ENCODE results near the gene SCMH1. TPM values are rescaled to one million over a fixed set of nuclear protein-coding genes. Genes with fewer than 3 reads are reported as not detected.

Gene SCMH1
- total RNA-seq, 3 donors from 2014 or later, result 37.0 to 93.4 (median 53.4) TPM

- Histone ChIP-seq H3K4me3 (no peak overlapping the region), H3K36me3 (no peaks in the 10 kb centered on the region), H3K4me1 (no peaks in the 10 kb centered on the region), H3K9me3 (no peaks in the 10 kb centered on the region), H3K27ac (no peak overlapping the region), H3K27me3 (no peaks in the 10 kb centered on the region)
- TF ChIP-seq POLR2A (IDR thresholded peaks at IDR 0.05) (no peak), POLR2AphosphoS5 (IDR thresholded peaks at IDR 0.05) (no peak), CTCF (IDR thresholded peaks at IDR 0.05) (no peak)
- no peak for DNase-seq (ENCODE audit: low spot score in 2 of 2)
- intact Hi-C loops (cut with DNase I; ENCODE audit: low total_unique reads), result no loop called here
These were observed 224.7 kb downstream of the SCMH1 start for GRCh38 chr1:41017141-41018017.

DNA sequence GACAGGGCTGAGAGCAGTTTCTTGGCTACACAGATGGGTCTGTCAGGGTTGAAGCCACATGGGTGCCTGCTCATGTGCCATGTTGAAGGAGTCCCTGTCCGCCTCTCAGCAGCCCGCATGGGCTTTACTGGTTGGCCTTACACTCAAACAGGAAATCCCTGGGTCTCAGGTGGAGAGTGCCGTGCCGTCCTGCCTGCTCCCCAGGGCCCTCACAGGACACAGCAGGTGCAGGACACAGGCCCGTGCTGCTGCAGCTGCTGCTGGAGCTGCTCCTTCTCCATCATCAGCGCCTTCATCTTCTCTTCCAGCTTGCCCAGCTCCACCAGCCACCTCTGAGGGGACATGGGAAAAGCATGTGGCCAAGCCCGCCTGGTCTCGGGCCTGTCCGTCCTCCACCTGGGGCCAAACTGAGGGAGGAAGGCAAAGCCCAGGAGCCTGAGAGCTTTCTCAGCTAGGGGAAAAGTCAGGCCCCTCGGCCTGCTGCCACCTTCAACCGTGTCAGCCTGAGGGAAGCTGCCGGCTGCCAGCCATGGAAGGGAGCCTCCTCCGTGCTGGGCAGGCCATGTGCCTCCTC is 226.1 kb downstream of the SCMH1 start:
- Histone ChIP-seq H3K27me3 (no peaks in the 10 kb centered on the region), H3K4me3 (no peak overlapping the region), H3K27ac (no peak overlapping the region), H3K4me1 (no peaks in the 10 kb centered on the region), H3K9me3 (no peaks in the 10 kb centered on the region), H3K36me3 (no peaks in the 10 kb centered on the region)
- no peak for TF ChIP-seq POLR2A (IDR thresholded peaks at IDR 0.05)
- no peak for TF ChIP-seq CTCF (IDR thresholded peaks at IDR 0.05)
- no peak for TF ChIP-seq POLR2AphosphoS5 (IDR thresholded peaks at IDR 0.05)
- no peak for DNase-seq (ENCODE audit: low spot score in 2 of 2)
- intact Hi-C loops (cut with DNase I; ENCODE audit: low total_unique reads), result no loop called here

GRCh38 chr1:41015281-41015896 is 226.7 kb downstream of the SCMH1 start:
- Histone ChIP-seq H3K9me3 (no peaks in the 10 kb centered on the region), H3K4me3 (no peak overlapping the region), H3K4me1 (no peaks in the 10 kb centered on the region), H3K27me3 (no peaks in the 10 kb centered on the region), H3K27ac (no peak overlapping the region), H3K36me3 (no peaks in the 10 kb centered on the region)
- intact Hi-C loops (cut with DNase I; ENCODE audit: low total_unique reads), result no loop called here
- TF ChIP-seq POLR2AphosphoS5 (IDR thresholded peaks at IDR 0.05), result no peak
- no peak for TF ChIP-seq POLR2A (IDR thresholded peaks at IDR 0.05)
- no peak for TF ChIP-seq CTCF (IDR thresholded peaks at IDR 0.05)
- no peak for DNase-seq (ENCODE audit: low spot score in 2 of 2)

DNA sequence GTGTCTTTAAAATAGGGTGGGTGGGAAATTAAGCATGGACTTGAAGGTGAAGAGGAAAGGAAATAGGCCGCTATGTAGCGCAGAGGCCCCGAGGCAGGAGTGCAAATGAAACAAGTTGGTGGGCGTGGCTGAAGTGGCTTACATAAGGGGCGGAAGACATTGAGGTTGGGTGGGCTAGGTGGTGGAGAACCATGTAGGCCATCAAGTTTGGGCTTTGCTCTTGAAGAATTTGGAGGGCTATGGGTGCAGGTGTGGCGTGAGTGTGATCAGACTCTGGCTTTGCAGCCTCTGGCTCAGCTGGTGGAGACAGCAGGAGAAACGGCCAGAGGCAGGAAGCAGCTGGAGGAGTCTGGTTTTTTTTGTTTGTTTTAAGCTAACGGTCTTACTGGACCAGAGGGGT is 227.2 kb downstream of the SCMH1 start:
- intact Hi-C loops (cut with DNase I; ENCODE audit: low total_unique reads), result no loop called here
- Histone ChIP-seq H3K4me1 (no peaks in the 10 kb centered on the region), H3K27ac (no peak overlapping the region), H3K27me3 (no peaks in the 10 kb centered on the region), H3K9me3 (no peaks in the 10 kb centered on the region), H3K36me3 (no peaks in the 10 kb centered on the region), H3K4me3 (no peak overlapping the region)
- DNase-seq (ENCODE audit: low spot score in 2 of 2), result no peak
- no peak for TF ChIP-seq POLR2A (IDR thresholded peaks at IDR 0.05)
- TF ChIP-seq POLR2AphosphoS5 (IDR thresholded peaks at IDR 0.05), result no peak
- no peak for TF ChIP-seq CTCF (IDR thresholded peaks at IDR 0.05)

GRCh38 chr1:41013796-41014195 is 228.3 kb downstream of the SCMH1 start:
- TF ChIP-seq POLR2AphosphoS5 (IDR thresholded peaks at IDR 0.05) (no peak), POLR2A (IDR thresholded peaks at IDR 0.05) (no peak), CTCF (IDR thresholded peaks at IDR 0.05) (no peak)
- no peak for DNase-seq (ENCODE audit: low spot score in 2 of 2)
- intact Hi-C loops (cut with DNase I; ENCODE audit: low total_unique reads), result no loop called here

More at GRCh38 chr1:41013796-41014195, 228.3 kb downstream of the SCMH1 start:
- H3K27me3 ChIP-seq, result no peaks in the 10 kb centered on the region
- no peaks in the 10 kb centered on the region for H3K9me3 ChIP-seq
- H3K4me1 ChIP-seq, result no peaks in the 10 kb centered on the region
- no peak overlapping the region for H3K27ac ChIP-seq
- no peak overlapping the region for H3K4me3 ChIP-seq
- H3K36me3 ChIP-seq, result no peaks in the 10 kb centered on the region

All from breast epithelium (tissue), 4 donors.